Stimulated activated CD8-positive, alpha-beta memory T cell treated with anti-CD3 and anti-CD28 coated beads, Interleukin-12 subunit alpha, Interleukin-12 subunit beta, amount 100 ng/mL, for 24 hours (primary cell): ENCODE results near the gene IQCM.

Source experiments
- DNase-seq: peaks from one replicate; pipeline ENCODE4 v3.0.0-alpha.2; 2020; ENCODE audit errors: extremely low read depth

IQCM gene

DNA sequence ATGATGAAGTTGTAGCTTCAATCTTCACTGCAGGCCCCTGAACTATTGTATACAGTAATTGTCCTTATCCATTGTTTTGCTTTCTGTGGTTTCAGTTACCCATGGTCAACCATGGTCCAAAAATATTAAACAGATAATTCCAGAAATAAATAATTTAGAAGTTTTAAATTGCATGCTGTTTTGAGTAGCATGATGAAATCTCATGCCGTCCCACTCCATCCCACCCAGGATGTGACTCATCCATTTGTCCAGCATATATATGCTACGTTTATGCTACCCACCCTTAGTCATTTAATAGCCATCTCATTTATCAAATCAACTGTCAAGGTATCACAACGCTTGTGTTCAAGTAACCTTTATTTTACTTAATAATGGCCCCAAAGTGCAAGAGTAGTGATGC lies 34.5 kb downstream of the IQCM start:
- DNase-seq = no peak

DNA sequence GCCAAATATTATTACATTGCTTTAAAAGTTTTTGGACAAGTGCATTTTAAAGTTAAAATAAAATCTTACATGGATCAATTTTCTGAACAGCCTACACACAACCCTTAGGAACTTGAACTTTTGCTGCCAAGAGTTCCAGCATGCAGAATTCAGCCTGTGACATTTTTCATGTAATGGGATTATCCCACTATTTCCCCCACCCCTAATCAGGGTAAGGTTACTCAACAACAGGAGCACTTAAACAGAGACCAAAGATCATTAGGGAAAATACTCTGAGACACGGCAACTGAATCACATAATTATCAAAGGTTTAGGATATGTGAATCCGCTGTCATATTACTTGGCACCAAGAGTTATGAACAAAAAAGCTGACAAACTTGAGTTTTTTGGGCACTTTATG lies 47.2 kb downstream of the IQCM start:
- no peak for DNase-seq

- no peak for DNase-seq
Measured at GRCh38 chr4:149766135-149766534, 49.5 kb downstream of the IQCM start.

- no peak for DNase-seq
Measured at GRCh38 chr4:149765630-149766029, 50.0 kb downstream of the IQCM start.

DNA sequence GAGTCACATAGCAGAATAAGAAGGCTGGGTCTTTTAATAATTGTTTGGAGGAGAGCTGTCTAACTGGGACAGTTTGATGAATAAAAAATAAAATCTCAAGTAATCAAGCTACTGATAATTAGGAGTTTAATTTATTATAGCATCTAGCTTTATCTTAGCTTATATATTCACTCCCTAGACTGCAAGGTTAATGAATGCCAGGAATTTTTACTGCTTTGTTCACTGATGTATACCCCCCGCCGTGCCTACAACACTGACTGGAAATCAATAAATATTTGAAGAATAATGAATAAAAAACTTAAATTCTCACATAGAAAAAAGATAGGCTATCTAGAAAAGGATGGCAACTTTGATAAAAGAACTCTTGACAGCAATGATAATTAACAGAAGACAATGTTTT lies 59.7 kb downstream of the IQCM start:
- DNase-seq = no peak

GRCh38 chr4:149754526-149754925 lies 61.1 kb downstream of the IQCM start:
- no peak for DNase-seq

DNA sequence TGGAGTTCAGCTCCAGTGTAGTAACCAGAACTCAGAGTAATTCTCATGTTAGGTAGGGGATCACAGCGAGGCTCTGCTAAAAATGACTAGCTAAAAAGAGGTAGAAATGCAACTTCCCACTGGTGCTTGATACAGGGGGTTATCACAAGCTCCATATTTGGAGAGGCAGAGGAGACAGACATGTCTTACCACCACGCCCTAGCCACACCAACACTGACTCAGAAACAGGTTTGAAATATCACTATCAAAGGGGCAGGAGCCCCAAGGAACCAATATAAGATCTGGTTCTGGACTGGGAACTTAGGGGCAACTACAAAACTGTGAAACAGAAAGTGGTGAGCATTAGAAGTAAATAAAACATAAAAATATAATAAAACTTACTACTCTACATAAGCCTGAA lies 62.9 kb downstream of the IQCM start:
- DNase-seq = no peak

- DNase-seq = no peak
Measured at GRCh38 chr4:149751174-149751573, 64.5 kb downstream of the IQCM start.

GRCh38 chr4:149749784-149750183 lies 65.9 kb downstream of the IQCM start:
- no peak for DNase-seq

DNA sequence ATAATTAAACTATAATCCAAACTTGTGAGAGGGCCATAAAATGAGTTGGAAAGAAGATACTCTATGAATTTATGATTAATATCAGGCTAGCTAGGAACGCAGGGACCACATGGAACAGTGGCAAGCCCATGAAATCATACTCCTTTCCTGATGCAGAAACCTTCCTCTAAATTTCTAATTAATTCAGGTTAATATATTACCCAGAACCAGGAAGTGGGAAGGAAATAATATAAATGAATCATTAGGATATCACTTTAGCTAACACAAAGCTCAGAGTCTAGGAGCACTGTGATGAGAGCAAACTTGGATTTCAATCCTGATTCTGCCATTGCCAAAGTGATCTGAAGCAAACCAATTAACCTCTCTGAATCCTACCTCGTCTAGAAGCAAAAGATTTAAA lies 68.0 kb downstream of the IQCM start:
- no peak for DNase-seq

DNA sequence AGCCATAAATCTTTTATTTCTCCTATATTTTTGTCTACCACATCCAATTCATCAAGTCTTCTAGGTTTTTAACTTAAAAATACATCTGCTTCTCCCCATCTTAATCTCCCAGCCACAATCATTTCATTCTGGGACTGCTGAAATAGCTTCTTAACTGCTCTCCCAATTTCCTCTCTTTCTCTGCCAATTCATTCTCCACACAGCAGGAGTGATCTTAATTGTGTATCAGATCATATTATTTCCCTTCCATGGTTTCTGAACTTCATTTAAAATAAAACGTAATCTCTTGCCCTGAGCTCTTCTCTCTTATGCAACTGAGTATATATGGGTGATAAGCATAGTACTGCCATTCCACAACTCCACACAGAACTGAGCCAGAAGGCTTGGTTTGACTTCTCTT lies 69.4 kb downstream of the IQCM start:
- DNase-seq = no peak

GRCh38 chr4:149741186-149741831 lies 74.3 kb downstream of the IQCM start:
- no peak for DNase-seq

- no peak for DNase-seq
Measured at GRCh38 chr4:149738156-149738555, 77.5 kb downstream of the IQCM start.

GRCh38 chr4:149735796-149736195 lies 79.8 kb downstream of the IQCM start:
- DNase-seq = no peak

DNA sequence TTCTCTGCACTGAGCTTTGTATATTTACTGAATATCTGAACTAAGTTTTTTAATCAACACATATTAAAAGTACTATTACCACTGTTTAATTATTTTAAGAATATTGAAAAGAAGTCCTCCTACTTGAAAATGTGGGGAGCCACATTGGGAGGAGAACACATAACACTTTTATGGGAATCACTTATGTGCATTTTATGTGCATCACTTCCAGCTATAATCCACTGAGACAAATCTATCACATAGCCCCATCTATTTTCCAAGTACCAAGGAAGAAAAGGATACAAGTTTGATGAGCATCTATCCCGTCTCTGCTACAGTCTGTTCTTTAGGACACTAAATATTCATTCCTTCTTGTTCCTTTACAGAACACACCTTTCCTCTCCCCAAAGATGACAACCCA lies 87.2 kb downstream of the IQCM start:
- DNase-seq = no peak

GRCh38 chr4:149727663-149728062 lies 88.0 kb downstream of the IQCM start:
- DNase-seq = no peak

DNA sequence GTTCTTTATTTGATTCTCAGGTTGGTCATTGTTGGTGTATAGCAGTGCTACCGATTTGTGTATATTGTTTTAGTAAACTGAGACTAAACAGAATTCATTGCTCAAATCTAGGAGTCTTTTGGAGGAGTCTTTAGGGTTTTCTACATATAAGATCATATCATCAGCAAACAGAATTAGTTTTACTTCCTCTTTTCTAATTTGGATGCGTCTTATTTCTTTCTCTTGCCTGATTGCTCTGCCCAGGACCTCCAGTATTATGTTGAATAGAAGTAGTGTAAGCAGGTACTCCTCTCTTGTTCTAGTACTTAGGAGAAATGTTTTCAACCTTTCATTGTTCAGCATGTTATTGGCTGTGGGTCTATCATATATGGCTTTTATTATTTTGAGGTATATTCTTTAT lies 92.6 kb downstream of the IQCM start:
- DNase-seq = no peak

GRCh38 chr4:149719806-149720205 lies 95.8 kb downstream of the IQCM start:
- DNase-seq = no peak

DNA sequence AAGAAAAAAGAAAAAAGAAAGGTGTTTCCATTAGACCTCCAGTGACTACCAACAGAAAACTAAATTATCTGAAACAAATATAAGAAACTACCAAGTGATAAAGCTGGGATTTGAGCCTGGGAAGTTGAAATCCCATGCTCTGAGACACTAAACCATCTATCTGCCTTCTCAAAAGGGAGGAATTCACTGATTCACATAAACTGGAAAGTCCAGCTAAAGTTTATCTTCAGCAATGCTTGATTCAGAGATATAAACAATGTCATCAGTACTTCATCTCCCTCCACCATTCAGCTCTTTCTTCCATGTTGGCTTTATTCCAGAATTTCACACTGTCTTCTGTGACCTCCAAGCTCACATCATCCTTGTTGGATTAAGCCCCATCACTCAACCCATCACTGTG lies 96.3 kb downstream of the IQCM start:
- DNase-seq = no peak

DNA sequence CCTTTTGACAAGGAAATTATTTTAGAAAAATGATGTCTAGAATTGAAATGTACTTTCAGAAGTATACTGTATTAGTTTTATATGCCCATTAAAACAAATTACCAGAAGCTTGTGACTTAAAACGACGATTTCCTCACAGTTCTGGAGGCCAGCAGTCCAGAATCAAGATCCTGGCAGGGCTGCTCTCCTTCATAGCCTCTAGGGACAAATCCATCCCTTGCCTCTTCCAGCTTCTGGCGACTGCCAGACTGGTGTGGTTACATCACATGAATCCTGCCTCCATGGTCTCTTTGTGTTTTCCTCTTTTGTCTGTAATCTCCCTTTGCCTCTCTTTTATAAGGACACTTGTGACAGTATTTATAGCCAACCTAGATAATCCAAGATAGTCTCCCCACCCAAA lies 97.1 kb downstream of the IQCM start:
- DNase-seq = no peak

DNA sequence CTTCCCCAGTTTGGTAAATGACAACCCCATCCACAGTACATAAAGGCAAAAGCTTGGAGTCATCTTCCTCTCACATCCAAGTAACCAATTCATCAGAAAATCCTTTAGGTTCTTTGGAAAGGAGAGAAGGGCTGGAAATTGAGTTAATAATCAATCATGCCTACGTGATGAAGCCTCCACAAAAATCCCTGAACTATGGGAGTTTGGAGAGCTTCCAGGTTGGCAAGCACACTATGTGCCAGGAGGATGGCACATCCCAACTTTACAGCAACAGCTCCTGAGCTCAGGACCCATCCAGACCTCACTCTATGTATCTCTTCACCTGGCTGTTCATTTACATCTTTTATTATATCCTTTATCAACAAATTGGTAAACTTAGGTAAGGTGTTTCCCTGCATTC lies 98.9 kb downstream of the IQCM start:
- no peak for DNase-seq

- DNase-seq = no peak
Measured at GRCh38 chr4:149715822-149716585, 99.6 kb downstream of the IQCM start.

DNA sequence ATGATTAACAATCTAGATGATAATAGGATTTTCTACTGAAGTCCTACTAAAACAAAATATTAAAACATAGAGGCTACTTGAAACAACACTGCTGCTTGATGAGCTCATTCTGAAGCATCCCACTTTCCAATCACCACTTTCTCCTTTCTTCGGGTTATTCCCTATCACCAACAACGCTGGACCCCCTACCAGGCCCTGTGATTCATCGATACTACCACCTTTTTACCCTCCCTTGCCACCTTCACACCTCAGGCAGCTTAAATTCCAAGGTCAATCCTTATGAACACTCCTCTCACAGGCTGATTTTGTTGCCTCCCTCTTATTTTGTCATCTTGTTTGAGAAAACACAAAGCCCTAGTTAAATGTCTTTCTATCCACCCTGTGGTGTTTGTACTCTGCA lies 102.6 kb downstream of the IQCM start:
- DNase-seq = no peak
